GM12878 (cell line): ENCODE results near the gene FAM167B. TPM values are rescaled to one million over a fixed set of nuclear protein-coding genes. Genes with fewer than 3 reads are reported as not detected.
A peak's percentile ranks its signal among the peaks of the same experiment; 100 is the strongest.

Experiments used
- BACH1 ChIP-seq: fragments of 450-650 bp; IDR thresholded peaks from 2 replicates; pipeline ENCODE4 v1.6.1; 2017; ENCODE audit warnings: mild to moderate bottlenecking, borderline replicate concordance
- BMI1 ChIP-seq: fragments of 450-650 bp; IDR thresholded peaks from 2 replicates; pipeline ENCODE4 v1.6.1; 2016; ENCODE audit warnings: mild to moderate bottlenecking, moderate library complexity, borderline replicate concordance
- CHD2 ChIP-seq: IDR thresholded peaks from 2 replicates; pipeline ENCODE4 v1.6.1; 2011; ENCODE audit warnings: low read depth, low read length, improper control_type of control experiment, borderline replicate concordance
- CREB1 ChIP-seq: IDR thresholded peaks from 2 replicates; pipeline ENCODE4 v1.6.1; 2012; ENCODE audit warnings: low read depth, mild to moderate bottlenecking, inconsistent platforms
- CTCF ChIP-seq, 3 experiments: IDR thresholded peaks in 2 of 3; conservative IDR thresholded peaks in 1 of 3; 2 replicates each; pipeline ENCODE4 v1.5.1; 2011; ENCODE audit warnings: low read depth in 3 of 3, low read length in 3 of 3, mild to moderate bottlenecking in 3 of 3, control low read depth in 2 of 3, moderate library complexity in 2 of 3, inconsistent platforms in 1 of 3, mixed read lengths in 1 of 3; ENCODE audit not compliant: control insufficient read depth in 2 of 3, insufficient read depth in 1 of 3; ENCODE audit errors: extremely low read depth in 1 of 3
- HDAC6 ChIP-seq: fragments of 200-600 bp; sonication (generic); IDR thresholded peaks from one replicate; pipeline ENCODE4 v1.8.0; 2017; ENCODE audit warnings: antibody characterized with exemption; ENCODE audit not compliant: unreplicated experiment
- JUNB ChIP-seq: IDR thresholded peaks from 2 replicates; pipeline ENCODE4 v1.6.1; 2016; ENCODE audit warnings: antibody characterized with exemption, mild to moderate bottlenecking
- MEF2B ChIP-seq: fragments of 450-650 bp; IDR thresholded peaks from 2 replicates; pipeline ENCODE4 v1.6.1; 2018; ENCODE audit warnings: mild to moderate bottlenecking, moderate library complexity; ENCODE audit not compliant: partially characterized antibody, poor library complexity, severe bottlenecking
- MTA2 ChIP-seq: fragments of 450-650 bp; IDR thresholded peaks from 2 replicates; pipeline ENCODE4 v1.6.1; 2016; ENCODE audit warnings: low read depth, mild to moderate bottlenecking, moderate library complexity
- MXI1 ChIP-seq: fragments of 150-350 bp; IDR thresholded peaks from 2 replicates; pipeline ENCODE4 v1.6.1; 2011; ENCODE audit warnings: low read depth, mild to moderate bottlenecking, inconsistent platforms, low read length, improper control_type of control experiment
- NFYA ChIP-seq: IDR thresholded peaks from 2 replicates; pipeline ENCODE4 v1.6.1; 2011; ENCODE audit warnings: low read depth, mild to moderate bottlenecking, low read length, improper control_type of control experiment, borderline replicate concordance
- NR2F1 ChIP-seq: fragments of 450-650 bp; conservative IDR thresholded peaks from 2 replicates; pipeline ENCODE4 v1.6.1; 2017; ENCODE audit warnings: mild to moderate bottlenecking
- POLR2A ChIP-seq: IDR thresholded peaks from 2 replicates; pipeline ENCODE4 v1.6.1; 2011; ENCODE audit warnings: low read depth, mild to moderate bottlenecking, low read length
- POLR2AphosphoS2 ChIP-seq: IDR thresholded peaks from 2 replicates; pipeline ENCODE4 v1.6.1; 2011; ENCODE audit warnings: low read depth, mild to moderate bottlenecking, low read length, improper control_type of control experiment, moderate library complexity
- RB1 ChIP-seq: fragments of 450-650 bp; formaldehyde crosslinking; IDR thresholded peaks from 2 replicates; pipeline ENCODE4 v1.6.1; 2017; ENCODE audit warnings: mild to moderate bottlenecking, borderline replicate concordance
- RUNX3 ChIP-seq: IDR thresholded peaks from 2 replicates; pipeline ENCODE4 v1.6.1; 2012; ENCODE audit warnings: low read length, inconsistent platforms
- SIX5 ChIP-seq: IDR thresholded peaks from 2 replicates; pipeline ENCODE4 v1.6.1; 2011; ENCODE audit warnings: mild to moderate bottlenecking, low read depth, low read length, moderate library complexity; ENCODE audit not compliant: severe bottlenecking
- SPI1 ChIP-seq: IDR thresholded peaks from 2 replicates; pipeline ENCODE4 v1.6.1; 2011; ENCODE audit warnings: low read depth, mild to moderate bottlenecking, low read length, moderate library complexity, borderline replicate concordance; ENCODE audit not compliant: insufficient read depth
- STAT1 ChIP-seq: fragments of 450-650 bp; conservative IDR thresholded peaks from 2 replicates; pipeline ENCODE4 v1.6.1; 2014; ENCODE audit warnings: antibody characterized with exemption, mild to moderate bottlenecking
- TAF1 ChIP-seq: IDR thresholded peaks from 2 replicates; pipeline ENCODE4 v1.6.1; 2011; ENCODE audit warnings: mild to moderate bottlenecking, low read depth, low read length, borderline replicate concordance
- YY1 ChIP-seq: IDR thresholded peaks from 2 replicates; pipeline ENCODE4 v1.6.1; 2011; ENCODE audit warnings: low read depth, mild to moderate bottlenecking, low read length
- ZBTB40 ChIP-seq: fragments of 450-650 bp; IDR thresholded peaks from 2 replicates; pipeline ENCODE4 v1.6.1; 2016; ENCODE audit warnings: mild to moderate bottlenecking, moderate library complexity, borderline replicate concordance
- ZNF207 ChIP-seq: fragments of 450-650 bp; IDR thresholded peaks from 2 replicates; pipeline ENCODE4 v1.6.1; 2014; ENCODE audit warnings: antibody characterized with exemption, mild to moderate bottlenecking, borderline replicate concordance
- polyA plus RNA-seq, 11 experiments: library from polyadenylated mRNA; depleted of rRNA in 4 of 11; unstranded in 6 of 11; stranded (reverse) in 5 of 11; fragments of >200 nt; fragmentation: Nextera tagmentation in 4 of 11; fragmentation: Illumina TruSeq in 1 of 11; extraction: Ambion mirVana in 4 of 11; extraction: Trizol in 1 of 11; gene quantifications; 1 replicate in 1 of 11; 2 replicates in 10 of 11; pipeline versions ENCODE4 v1.2.1 to v1.2.3, GENCODE V29; 2011 to 2016; ENCODE audit warnings: inconsistent platforms in 2 of 11, missing spikeins in 2 of 11, low read depth in 1 of 11
- total RNA-seq, 4 experiments: library from RNA; depleted of rRNA in 3 of 4; stranded (reverse); fragments of >200 nt in 3 of 4; fragmentation: Illumina TruSeq in 1 of 4; extraction: Trizol in 1 of 4; gene quantifications; 2 replicates each; pipeline versions ENCODE4 v1.2.1 to v1.2.3, GENCODE V29; 2013 to 2021

The FAM167B gene
- total and polyA plus RNA-seq, 10 of the 15 experiments (the other 5 are each of a cell fraction or from before 2014, with no cell fraction given), result 0.07 to 1.2 (median 0.36) TPM; not detected in 2

DNA sequence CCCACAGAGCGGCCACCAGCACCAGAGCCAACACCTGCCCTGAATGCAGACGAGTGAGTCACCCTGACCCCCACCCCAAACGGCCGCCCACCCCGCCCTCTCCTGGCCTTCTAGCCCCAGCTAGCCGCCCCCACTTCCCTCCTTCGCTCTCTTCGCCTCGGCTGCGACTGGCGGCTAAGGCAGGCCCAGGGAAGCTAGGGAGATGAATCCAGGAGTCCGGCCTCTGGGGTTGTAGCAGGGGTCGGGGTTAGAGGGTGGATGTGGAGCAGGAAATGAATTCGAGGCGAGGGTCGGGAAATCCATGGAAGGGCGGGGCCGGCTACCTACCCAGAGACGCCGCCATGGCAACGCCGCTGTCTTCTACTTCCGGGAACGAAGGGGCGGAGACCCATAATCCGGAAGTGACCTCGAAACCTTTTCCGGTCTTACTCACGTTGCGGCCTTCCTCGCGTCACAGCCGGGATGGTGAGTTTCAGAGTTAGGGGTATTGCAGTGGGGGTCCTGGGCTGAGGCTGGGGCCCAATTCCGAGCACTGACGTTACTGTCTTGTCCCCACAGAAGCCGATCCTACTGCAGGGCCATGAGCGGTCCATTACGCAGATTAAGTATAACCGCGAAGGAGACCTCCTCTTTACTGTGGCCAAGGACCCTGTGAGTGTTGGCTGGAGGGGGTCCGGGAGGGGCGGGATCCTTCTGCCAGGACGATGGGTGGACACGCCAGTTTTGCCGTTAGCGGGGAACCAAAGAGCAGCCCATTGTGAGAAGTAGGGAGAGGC lies 24.9 kb upstream of the FAM167B start, which contains the start of the genes EIF3I and TMEM234 (continued):
- TF ChIP-seq TAF1, result peak; percentile 59; the same call in 1 of the 2 replicates
- TF ChIP-seq NFYA, result no peak
- TF ChIP-seq CHD2, result peak; percentile 53; the same call in 1 of the 2 replicates
- TF ChIP-seq MXI1, result peak; percentile 92
- peak; percentile 39; the same call in 1 of the 2 replicates for TF ChIP-seq YY1
- 0 out of 2 replicates have a peak, but pooled peaks have one; percentile 35 for TF ChIP-seq ZNF207
- TF ChIP-seq MTA2, result peak; percentile 63
- TF ChIP-seq POLR2A, result peak; percentile 90
- peak; percentile 53; the same call in 1 of the 2 replicates for TF ChIP-seq NR2F1
- no peak for TF ChIP-seq JUNB
- TF ChIP-seq SIX5, result peak; percentile 20
- TF ChIP-seq RUNX3, result peak; percentile 41
- TF ChIP-seq MEF2B, result peak; percentile 56
- TF ChIP-seq HDAC6, result no peak
- TF ChIP-seq ZBTB40, result peak; percentile 95
- peak; percentile 83; the same call in 1 of the 2 replicates for TF ChIP-seq POLR2AphosphoS2
- TF ChIP-seq CTCF (IDR thresholded peaks at IDR 0.05 in 2 of 3, conservative IDR thresholded peaks at IDR 0.05 in 1 of 3; ENCODE audit: control insufficient read depth in 2 of 3, extremely low read depth in 1 of 3, insufficient read depth in 1 of 3, low read depth in 3 of 3, low read length in 3 of 3), result no peak
- TF ChIP-seq SPI1, result 0 out of 2 replicates have a peak, but pooled peaks have one; percentile 25
- TF ChIP-seq BACH1, result no peak
- peak; percentile 95 for TF ChIP-seq BMI1
- TF ChIP-seq STAT1, result 0 out of 2 replicates have a peak, but pooled peaks have one; percentile 66
- no peak for TF ChIP-seq RB1
- peak; percentile 90 for TF ChIP-seq CREB1
